Stomach (tissue), 9 donors: ENCODE results near the gene TM2D1. TPM values are rescaled to one million over a fixed set of nuclear protein-coding genes. Genes with fewer than 3 reads are reported as not detected.

Source experiments
- DNase-seq, 2 donors: peaks; one replicate each; pipeline versions ENCODE4 v3.0.0 to v3.0.0-alpha.2; 2013 to 2019
- H3K27ac ChIP-seq, 5 donors: fragments of 200-600 bp in 4 of 5; sonication (generic) in 4 of 5; one replicate each; pipeline ENCODE4 v1.5.1; 2013 to 2019; ENCODE audit warnings: mild to moderate bottlenecking in 1 of 5, moderate library complexity in 1 of 5
- H3K27me3 ChIP-seq, 3 donors: fragments of 200-600 bp; sonication (generic); one replicate each; pipeline ENCODE4 v1.5.1; 2017 to 2019; ENCODE audit warnings: mixed run types in 1 of 3
- H3K36me3 ChIP-seq, 4 donors: fragments of 200-600 bp; sonication (generic); 1 replicate in 3 of 4; 2 replicates in 1 of 4; pipeline ENCODE4 v1.5.1; 2016 to 2019
- H3K4me1 ChIP-seq, 4 donors: fragments of 200-600 bp; sonication (generic); one replicate each; pipeline ENCODE4 v1.5.1; 2016 to 2019
- H3K4me3 ChIP-seq, 4 donors: fragments of 200-600 bp; sonication (generic) in 3 of 4; one replicate each; pipeline ENCODE4 v1.5.1; 2016 to 2019; ENCODE audit warnings: mild to moderate bottlenecking in 1 of 4
- H3K9me3 ChIP-seq, 4 donors: fragments of 200-600 bp; sonication (generic); one replicate each; pipeline ENCODE4 v1.5.1; 2016 to 2019
- EP300 ChIP-seq: sonication (generic); formaldehyde crosslinking; IDR thresholded peaks from one replicate; pipeline ENCODE4 v1.6.1; 2017; ENCODE audit warnings: antibody characterized with exemption
- POLR2A ChIP-seq, 4 donors: fragments of 450-650 bp; IDR thresholded peaks; one replicate each; pipeline ENCODE4 v1.6.1; 2016; ENCODE audit warnings: antibody characterized with exemption in 4 of 4, control low read depth in 2 of 4, mild to moderate bottlenecking in 1 of 4, moderate library complexity in 1 of 4
- POLR2AphosphoS5 ChIP-seq, 3 donors: sonication (generic); formaldehyde crosslinking; IDR thresholded peaks; one replicate each; pipeline ENCODE4 v1.6.1; 2016; ENCODE audit warnings: antibody characterized with exemption in 3 of 3
- WGBS, 5 donors: extraction: QIAGEN DNeasy Blood & Tissue Kit in 3 of 5; methylation state at CpG; one replicate each; pipeline versions ENCODE4 v1.1.5 to v1.1.7; 2013 to 2018; 5-methylcytosine and 5-hydroxymethylcytosine counted together
- intact Hi-C: fragments of 100-400 bp; cut with DNase I; formaldehyde crosslinking; loops from one replicate; pipeline ENCODE4 v1.15.1; 2023; ENCODE audit warnings: low total_unique reads
- polyA plus RNA-seq, 3 donors: library from polyadenylated mRNA; stranded (reverse); fragments of 200-250 nt; gene quantifications; one replicate each; pipeline ENCODE4 v1.2.3, GENCODE V29; 2013
- total RNA-seq, 5 donors: library from RNA; depleted of rRNA; stranded (reverse); fragments of >200 nt; gene quantifications; one replicate each; pipeline versions ENCODE4 v1.1.0 to v1.2.3, GENCODE V29; 2014 to 2016
- TF ChIP-seq, protein P1 (sequence below), 7 experiments: fragments of 450-650 bp in 4 of 7; fragments of 200-600 bp in 3 of 7; sonication (generic) in 3 of 7; IDR thresholded peaks; one replicate each; pipeline ENCODE4 v1.5.1; 2016 to 2019; ENCODE audit warnings: antibody characterized with exemption in 7 of 7, control low read depth in 2 of 7, mild to moderate bottlenecking in 1 of 7
- donor health status: healthy with polysubstance abuse.
- donor health status: Bipolar disorder and iron deficiency.
- donor health status: healthy.

TM2D1 gene
- total and polyA plus RNA-seq, 8 donors: 15.6 to 184 (median 41.4) TPM

DNA sequence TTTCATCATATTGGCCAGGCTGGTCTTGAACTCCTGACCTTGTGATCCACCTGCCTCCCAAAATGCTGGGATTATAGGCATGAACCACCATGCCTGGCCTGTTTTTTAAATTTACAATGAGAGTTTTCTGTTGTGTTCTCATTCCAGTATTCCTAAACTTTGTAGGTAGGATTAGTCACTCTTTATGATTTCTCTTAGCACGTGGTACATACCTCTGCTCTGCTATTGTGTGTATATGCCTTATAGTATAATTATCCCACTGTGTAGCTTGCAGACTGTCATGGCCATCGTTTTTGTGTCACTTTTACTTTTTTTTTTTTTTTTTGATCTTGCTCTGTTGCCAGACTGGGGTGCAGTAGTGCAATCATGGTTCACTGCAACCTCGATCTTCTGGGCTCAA lies 31.8 kb upstream of the TM2D1 start:
- H3K27me3 ChIP-seq: no peaks in the 10 kb centered on the region
- intact Hi-C loops: no loop called here
- H3K36me3 ChIP-seq: peaks cover 0 to 5% (median 0%) of the 10 kb centered on the region in 4 donors
- TF ChIP-seq POLR2AphosphoS5 (IDR thresholded peaks at IDR 0.05) (no peak), EP300 (no peak), POLR2A (IDR thresholded peaks at IDR 0.05) (no peak)
- TF ChIP-seq, protein P1, sequence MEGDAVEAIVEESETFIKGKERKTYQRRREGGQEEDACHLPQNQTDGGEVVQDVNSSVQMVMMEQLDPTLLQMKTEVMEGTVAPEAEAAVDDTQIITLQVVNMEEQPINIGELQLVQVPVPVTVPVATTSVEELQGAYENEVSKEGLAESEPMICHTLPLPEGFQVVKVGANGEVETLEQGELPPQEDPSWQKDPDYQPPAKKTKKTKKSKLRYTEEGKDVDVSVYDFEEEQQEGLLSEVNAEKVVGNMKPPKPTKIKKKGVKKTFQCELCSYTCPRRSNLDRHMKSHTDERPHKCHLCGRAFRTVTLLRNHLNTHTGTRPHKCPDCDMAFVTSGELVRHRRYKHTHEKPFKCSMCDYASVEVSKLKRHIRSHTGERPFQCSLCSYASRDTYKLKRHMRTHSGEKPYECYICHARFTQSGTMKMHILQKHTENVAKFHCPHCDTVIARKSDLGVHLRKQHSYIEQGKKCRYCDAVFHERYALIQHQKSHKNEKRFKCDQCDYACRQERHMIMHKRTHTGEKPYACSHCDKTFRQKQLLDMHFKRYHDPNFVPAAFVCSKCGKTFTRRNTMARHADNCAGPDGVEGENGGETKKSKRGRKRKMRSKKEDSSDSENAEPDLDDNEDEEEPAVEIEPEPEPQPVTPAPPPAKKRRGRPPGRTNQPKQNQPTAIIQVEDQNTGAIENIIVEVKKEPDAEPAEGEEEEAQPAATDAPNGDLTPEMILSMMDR (IDR thresholded peaks at IDR 0.05): no peak
- H3K4me1 ChIP-seq: peaks cover 0 to 14% (median 0%) of the 10 kb centered on the region in 4 donors
- no peak overlapping the region for H3K27ac ChIP-seq
- no peak for DNase-seq
- H3K4me3 ChIP-seq: no peak overlapping the region
- H3K9me3 ChIP-seq: no peaks in the 10 kb centered on the region
- 72 to 89% (median 79%) methylated on average over 3 of the region's 3 CpGs for WGBS, 5 donors

- Histone ChIP-seq H3K4me3 (no peak overlapping the region), H3K36me3 (peaks cover 0 to 5% (median 0%) of the 10 kb centered on the region in 4 donors), H3K4me1 (peaks cover 0 to 14% (median 0%) of the 10 kb centered on the region in 4 donors), H3K27ac (no peak overlapping the region), H3K9me3 (no peaks in the 10 kb centered on the region), H3K27me3 (no peaks in the 10 kb centered on the region)
- intact Hi-C loops: no loop called here
- no peak for DNase-seq
- TF ChIP-seq EP300 (no peak), POLR2AphosphoS5 (IDR thresholded peaks at IDR 0.05) (no peak), POLR2A (IDR thresholded peaks at IDR 0.05) (no peak)
- TF ChIP-seq, protein P1 (IDR thresholded peaks at IDR 0.05): no peak
- WGBS, 5 donors: 87 to 90% (median 88%) methylated on average over 4 of the region's 4 CpGs
These were observed 29.6 kb upstream of the TM2D1 start for GRCh38 chr1:61754545-61754944.

DNA sequence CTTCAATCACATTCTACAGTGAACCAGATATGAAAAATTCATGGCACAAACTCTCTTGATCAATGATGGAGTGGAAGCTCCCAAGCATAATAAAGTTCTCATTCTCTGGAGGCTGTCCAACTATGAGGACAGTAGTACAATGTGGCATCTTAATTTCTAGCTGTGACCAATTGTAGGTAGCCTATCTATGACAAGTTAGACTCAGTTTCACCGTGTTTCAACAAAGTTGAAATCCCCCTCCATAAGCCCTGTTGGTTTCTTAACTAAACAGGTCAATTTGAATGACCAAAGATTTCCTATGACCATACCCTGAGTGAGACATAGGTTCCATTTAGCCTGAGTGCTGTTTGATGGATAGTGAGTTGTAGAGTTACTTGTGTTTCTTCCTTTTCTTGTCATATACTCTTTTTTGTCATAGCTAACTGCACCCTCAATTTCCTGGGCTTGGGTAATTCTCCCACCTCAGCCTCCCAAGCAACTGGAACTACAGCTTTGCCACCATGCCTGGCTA lies 29.1 kb upstream of the TM2D1 start:
- Histone ChIP-seq H3K9me3 (no peaks in the 10 kb centered on the region), H3K4me1 (peaks cover 0 to 13% (median 0%) of the 10 kb centered on the region in 4 donors), H3K27me3 (no peaks in the 10 kb centered on the region), H3K27ac (no peak overlapping the region), H3K4me3 (no peak overlapping the region), H3K36me3 (peaks cover 0 to 5% (median 0%) of the 10 kb centered on the region in 4 donors)
- DNase-seq: no peak
- no peak for TF ChIP-seq POLR2AphosphoS5 (IDR thresholded peaks at IDR 0.05)
- TF ChIP-seq, protein P1 (IDR thresholded peaks at IDR 0.05): no peak
- no peak for TF ChIP-seq EP300
- TF ChIP-seq POLR2A (IDR thresholded peaks at IDR 0.05): no peak
- intact Hi-C loops: no loop called here
- WGBS, 5 donors: 84 to 100% (median 91%) methylated on average over 1 of the region's 1 CpG

DNA sequence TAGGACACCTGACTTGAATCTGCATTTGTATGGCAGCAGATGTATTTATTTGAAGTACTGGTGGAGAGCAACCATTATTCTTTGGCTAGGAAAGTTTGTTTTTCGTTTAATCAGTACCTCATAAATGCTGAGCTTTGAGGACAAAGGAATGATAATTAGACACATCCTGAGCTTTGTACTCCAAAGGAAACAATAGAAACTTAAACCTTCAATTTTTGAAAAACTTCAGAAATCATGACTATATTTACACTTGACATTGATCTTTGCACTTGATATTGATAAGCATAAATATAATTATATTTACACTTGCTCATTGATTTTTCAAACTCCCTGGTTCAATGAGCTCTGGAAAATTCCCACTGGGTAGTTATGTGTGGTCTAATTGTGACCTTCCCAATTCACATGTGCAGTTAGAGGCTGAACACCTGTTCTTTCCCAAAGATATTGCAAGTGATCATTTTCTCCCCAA lies 28.0 kb upstream of the TM2D1 start:
- peaks cover 0 to 2% (median 0%) of the 10 kb centered on the region in 4 donors for H3K4me1 ChIP-seq
- no peak overlapping the region for H3K27ac ChIP-seq
- H3K36me3 ChIP-seq: peaks cover 0 to 5% (median 0%) of the 10 kb centered on the region in 4 donors
- intact Hi-C loops: no loop called here
- TF ChIP-seq POLR2AphosphoS5 (IDR thresholded peaks at IDR 0.05): no peak
- TF ChIP-seq POLR2A (IDR thresholded peaks at IDR 0.05): no peak
- TF ChIP-seq, protein P1 (IDR thresholded peaks at IDR 0.05): no peak
- no peak for TF ChIP-seq EP300
- 35 to 75% (median 45%) methylated on average over 1 of the region's 1 CpG for WGBS, 5 donors
- no peak overlapping the region for H3K4me3 ChIP-seq
- no peak for DNase-seq
- no peaks in the 10 kb centered on the region for H3K27me3 ChIP-seq
- H3K9me3 ChIP-seq: no peaks in the 10 kb centered on the region
